Gastrocnemius medialis (tissue), 4 donors: Measurements from ENCODE around the gene METAP1D.

Experiments used
- POLR2A ChIP-seq, 2 donors: fragments of 450-650 bp; IDR thresholded peaks; one replicate each; pipeline ENCODE4 v1.6.1; 2017; ENCODE audit warnings: antibody characterized with exemption in 2 of 2, mild to moderate bottlenecking in 2 of 2, moderate library complexity in 2 of 2
- TF ChIP-seq, protein P1 (sequence below), 5 experiments: fragments of 450-650 bp in 3 of 5; fragments of 200-600 bp in 2 of 5; sonication (generic) in 2 of 5; IDR thresholded peaks in 4 of 5; conservative IDR thresholded peaks in 1 of 5; 1 replicate in 4 of 5; 2 replicates in 1 of 5; pipeline ENCODE4 v1.5.1; 2016 to 2019; ENCODE audit warnings: antibody characterized with exemption in 5 of 5, mild to moderate bottlenecking in 3 of 5, moderate library complexity in 3 of 5

DNA sequence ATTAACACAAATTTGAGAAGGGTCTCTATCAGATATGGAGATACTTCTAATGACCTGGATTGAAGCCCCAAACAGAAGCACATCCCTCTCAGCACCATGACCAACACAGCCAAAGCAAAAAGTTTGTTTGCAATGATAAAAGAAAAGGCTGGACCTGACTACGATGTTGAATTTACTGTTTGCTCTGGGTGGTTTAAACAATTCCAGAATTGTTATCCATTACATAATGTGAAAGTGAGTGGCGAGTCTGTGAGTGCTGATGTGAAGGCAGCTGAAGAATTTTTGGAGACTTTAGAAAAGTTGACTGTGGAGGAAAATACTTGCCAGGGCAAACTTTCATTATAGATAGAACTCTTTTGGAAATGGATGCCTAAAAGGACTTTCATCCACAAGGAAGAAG, 120.4 kb downstream of the METAP1D start:
- TF ChIP-seq, protein P1, sequence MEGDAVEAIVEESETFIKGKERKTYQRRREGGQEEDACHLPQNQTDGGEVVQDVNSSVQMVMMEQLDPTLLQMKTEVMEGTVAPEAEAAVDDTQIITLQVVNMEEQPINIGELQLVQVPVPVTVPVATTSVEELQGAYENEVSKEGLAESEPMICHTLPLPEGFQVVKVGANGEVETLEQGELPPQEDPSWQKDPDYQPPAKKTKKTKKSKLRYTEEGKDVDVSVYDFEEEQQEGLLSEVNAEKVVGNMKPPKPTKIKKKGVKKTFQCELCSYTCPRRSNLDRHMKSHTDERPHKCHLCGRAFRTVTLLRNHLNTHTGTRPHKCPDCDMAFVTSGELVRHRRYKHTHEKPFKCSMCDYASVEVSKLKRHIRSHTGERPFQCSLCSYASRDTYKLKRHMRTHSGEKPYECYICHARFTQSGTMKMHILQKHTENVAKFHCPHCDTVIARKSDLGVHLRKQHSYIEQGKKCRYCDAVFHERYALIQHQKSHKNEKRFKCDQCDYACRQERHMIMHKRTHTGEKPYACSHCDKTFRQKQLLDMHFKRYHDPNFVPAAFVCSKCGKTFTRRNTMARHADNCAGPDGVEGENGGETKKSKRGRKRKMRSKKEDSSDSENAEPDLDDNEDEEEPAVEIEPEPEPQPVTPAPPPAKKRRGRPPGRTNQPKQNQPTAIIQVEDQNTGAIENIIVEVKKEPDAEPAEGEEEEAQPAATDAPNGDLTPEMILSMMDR (IDR thresholded peaks at IDR 0.05 in 4 of 5, conservative IDR thresholded peaks at IDR 0.05 in 1 of 5) = no peak
- no peak for TF ChIP-seq POLR2A (IDR thresholded peaks at IDR 0.05)
